SK-N-SH (cell line): ENCODE results near the gene UGGT2. TPM values are rescaled to one million over a fixed set of nuclear protein-coding genes. Genes with fewer than 3 reads are reported as not detected.

Experiments
- CTCF ChIA-PET: fragments of 300-600, 350-600 bp; formaldehyde crosslinking; extraction: SDS; loops from one replicate; lab custom pipeline; 2021; lab: Yijun Ruan, JAX
- POLR2A ChIA-PET: fragments of 350-600 bp; sonication (Branson Sonifier 250); formaldehyde crosslinking; extraction: SDS; loops from one replicate; lab custom pipeline; 2020; ENCODE audit warnings: antibody characterized with exemption, inconsistent platforms; lab: Yijun Ruan, JAX
- DNase-seq: peaks from one replicate; pipeline ENCODE4 v3.0.0; 2012
- H2AFZ ChIP-seq: fragments of 200-600 bp; sonication (generic); 2 replicates; pipeline ENCODE4 v1.8.1; 2016; ENCODE audit warnings: antibody characterized with exemption, mild to moderate bottlenecking, low read depth
- H3F3A ChIP-seq: fragments of 200-600 bp; sonication (generic); replicated peaks from 2 replicates; pipeline ENCODE3; 2016; ENCODE audit warnings: antibody characterized with exemption, mild to moderate bottlenecking; ENCODE audit not compliant: insufficient read depth
- H3K27ac ChIP-seq, 2 experiments: fragments of 200-500 bp in 1 of 2; fragments of 200-600 bp in 1 of 2; sonication (Bioruptor generic) in 1 of 2; sonication (generic), shearing (Covaris generic) in 1 of 2; 2 replicates each; pipeline versions ENCODE4 v1.5.1 to v1.6.1; 2014 to 2016; ENCODE audit warnings: low read depth in 2 of 2, inconsistent platforms in 1 of 2, low read length in 1 of 2, mild to moderate bottlenecking in 1 of 2, mixed read lengths in 1 of 2
- H3K27me3 ChIP-seq: fragments of 200-600 bp; sonication (generic), shearing (Covaris generic); 2 replicates; pipeline ENCODE4 v1.6.1; 2016; ENCODE audit warnings: mixed run types; ENCODE audit not compliant: insufficient read depth
- H3K36me3 ChIP-seq, 2 experiments: fragments of 200-500 bp in 1 of 2; fragments of 200-600 bp in 1 of 2; sonication (Bioruptor generic) in 1 of 2; sonication (generic) in 1 of 2; replicated peaks in 1 of 2; 2 replicates each; pipeline versions ENCODE3 to v1.5.1; 2014 to 2016; ENCODE audit warnings: low read length in 1 of 2, mild to moderate bottlenecking in 1 of 2; ENCODE audit not compliant: insufficient read depth in 2 of 2, control insufficient read depth in 1 of 2
- H3K4me1 ChIP-seq, 2 experiments: fragments of 200-500 bp in 1 of 2; fragments of 200-600 bp in 1 of 2; sonication (Bioruptor generic) in 1 of 2; sonication (generic), shearing (Covaris generic) in 1 of 2; 2 replicates each; pipeline versions ENCODE4 v1.5.1 to v1.6.1; 2014 to 2016; ENCODE audit warnings: low read depth in 1 of 2, low read length in 1 of 2, mixed run types in 1 of 2; ENCODE audit not compliant: insufficient read depth in 2 of 2, control insufficient read depth in 1 of 2
- H3K4me2 ChIP-seq: fragments of 200-600 bp; sonication (generic), shearing (Covaris generic); 2 replicates; pipeline ENCODE4 v1.6.1; 2017; ENCODE audit warnings: mixed run types
- H3K4me3 ChIP-seq, 2 experiments: fragments of 200-500 bp in 1 of 2; fragments of 200-600 bp in 1 of 2; sonication (Bioruptor generic) in 1 of 2; sonication (generic), shearing (Covaris generic) in 1 of 2; 2 replicates each; pipeline versions ENCODE4 v1.5.1 to v1.8.1; 2014 to 2016; ENCODE audit warnings: low read depth in 2 of 2, inconsistent platforms in 1 of 2, low read length in 1 of 2, mild to moderate bottlenecking in 1 of 2, mixed read lengths in 1 of 2, moderate library complexity in 1 of 2
- H3K79me2 ChIP-seq: fragments of 200-600 bp; sonication (generic); 2 replicates; pipeline ENCODE4 v1.8.1; 2017; ENCODE audit warnings: mild to moderate bottlenecking; ENCODE audit not compliant: insufficient read depth
- H3K9ac ChIP-seq: fragments of 200-600 bp; sonication (generic); 2 replicates; pipeline ENCODE4 v1.6.1; 2017; ENCODE audit warnings: mixed run types
- H3K9me2 ChIP-seq: fragments of 200-600 bp; sonication (generic); 2 replicates; pipeline ENCODE4 v1.6.1; 2017; ENCODE audit warnings: mixed run types
- H3K9me3 ChIP-seq: fragments of 200-600 bp; sonication (generic); 2 replicates; pipeline ENCODE4 v1.6.1; 2017; ENCODE audit warnings: mixed run types, mild to moderate bottlenecking, moderate library complexity
- H4K20me1 ChIP-seq: fragments of 200-600 bp; sonication (generic); 2 replicates; pipeline ENCODE4 v1.6.1; 2017; ENCODE audit warnings: mild to moderate bottlenecking, mixed run types; ENCODE audit not compliant: insufficient read depth
- CHD2 ChIP-seq: fragments of 150-350 bp; IDR thresholded peaks from 2 replicates; pipeline ENCODE4 v1.6.1; 2018; ENCODE audit warnings: low read length; ENCODE audit not compliant: partially characterized antibody
- EP300 ChIP-seq, 2 experiments: IDR thresholded peaks; 2 replicates each; pipeline versions ENCODE4 v1.4.0 to v1.6.1; 2012; ENCODE audit warnings: borderline replicate concordance in 1 of 2, low read depth in 1 of 2, low read length in 1 of 2
- EZH2phosphoT487 ChIP-seq: fragments of 200-600 bp; sonication (generic); IDR thresholded peaks from 2 replicates; pipeline ENCODE4 v1.6.1; 2017; ENCODE audit warnings: low read depth, mixed run types, mild to moderate bottlenecking, antibody characterized with exemption, moderate library complexity, borderline replicate concordance
- FOXM1 ChIP-seq: IDR thresholded peaks from 2 replicates; pipeline ENCODE4 v1.4.0; 2012; ENCODE audit warnings: low read depth, mild to moderate bottlenecking
- GATA2 ChIP-seq: sonication (generic); formaldehyde crosslinking; IDR thresholded peaks from 2 replicates; pipeline ENCODE4 v1.5.0; 2020; ENCODE audit warnings: mild to moderate bottlenecking, missing genetic modification reagents
- JUND ChIP-seq: IDR thresholded peaks from 2 replicates; pipeline ENCODE4 v1.4.0; 2012
- MXI1 ChIP-seq: IDR thresholded peaks from 2 replicates; pipeline ENCODE4 v1.6.1; 2012; ENCODE audit warnings: mild to moderate bottlenecking, low read depth, low read length, improper control_type of control experiment
- NFIC ChIP-seq: IDR thresholded peaks from 2 replicates; pipeline ENCODE4 v1.4.0; 2012; ENCODE audit warnings: borderline replicate concordance
- NRF1 ChIP-seq: IDR thresholded peaks from 2 replicates; pipeline ENCODE4 v1.6.1; 2012; ENCODE audit warnings: low read depth, mild to moderate bottlenecking, low read length
- POLR2AphosphoS5 ChIP-seq: IDR thresholded peaks from 2 replicates; pipeline ENCODE4 v1.6.1; 2012; ENCODE audit warnings: low read depth, low read length
- RCOR1 ChIP-seq: fragments of 150-350 bp; IDR thresholded peaks from 2 replicates; pipeline ENCODE4 v1.6.1; 2017; ENCODE audit warnings: antibody characterized with exemption, low read length
- RXRA ChIP-seq: IDR thresholded peaks from 2 replicates; pipeline ENCODE4 v1.4.0; 2012; ENCODE audit warnings: low read depth, mild to moderate bottlenecking, borderline replicate concordance
- SMC3 ChIP-seq: IDR thresholded peaks from 2 replicates; pipeline ENCODE4 v1.6.1; 2012; ENCODE audit warnings: low read depth, low read length, improper control_type of control experiment
- TEAD4 ChIP-seq: IDR thresholded peaks from 2 replicates; pipeline ENCODE4 v1.4.0; 2012; ENCODE audit warnings: mild to moderate bottlenecking, borderline replicate concordance; ENCODE audit not compliant: insufficient read depth
- YY1 ChIP-seq: IDR thresholded peaks from 2 replicates; pipeline ENCODE4 v1.4.0; 2012; ENCODE audit warnings: low read depth, mild to moderate bottlenecking
- WGBS: methylation state at CpG from one replicate; pipeline ENCODE4 v1.1.6; 2017; ENCODE audit warnings: low lambda C conversion rate; 5-methylcytosine and 5-hydroxymethylcytosine counted together
- polyA plus RNA-seq, 3 experiments: library from polyadenylated mRNA; depleted of rRNA; stranded (reverse); fragments of >200 nt; gene quantifications; 2 replicates each; pipeline ENCODE4 v1.2.3, GENCODE V29; 2012
- TF ChIP-seq, protein P1 (sequence below): fragments of 150-350 bp; IDR thresholded peaks from 2 replicates; pipeline ENCODE4 v1.6.1; 2017; ENCODE audit warnings: antibody characterized with exemption, low read length, low read depth, borderline replicate concordance
- TF ChIP-seq, protein P2 (sequence below): fragments of 200-600 bp; sonication (generic); IDR thresholded peaks from 2 replicates; pipeline ENCODE4 v1.6.1; 2017; ENCODE audit warnings: antibody characterized with exemption, mild to moderate bottlenecking, moderate library complexity
- TF ChIP-seq, protein P3 (sequence below): IDR thresholded peaks from 2 replicates; pipeline ENCODE4 v1.4.0; 2012; ENCODE audit warnings: low read depth
- TF ChIP-seq, protein P4 (sequence below): IDR thresholded peaks from 2 replicates; pipeline ENCODE4 v1.4.0; 2012; ENCODE audit warnings: low read depth, borderline replicate concordance

Gene UGGT2
- polyA plus RNA-seq, 1 of the 3 experiments (the other 2 are of a cell fraction): 13.3 TPM

- ChIA-PET POLR2A (no interaction called here), CTCF (interaction anchor here (1.7 kb wide), 1 partner anchor 15 kb away, joined by 4 read pairs; no protein-coding TSS in a partner anchor)
- no peaks in the 10 kb centered on the region for H4K20me1 ChIP-seq
- peaks cover 3% of the 10 kb centered on the region; the same call in 1 of the 2 replicates for H3K79me2 ChIP-seq
- no peaks in the 10 kb centered on the region for H3F3A ChIP-seq
- peak; percentile 32 for DNase-seq
- no peaks in the 10 kb centered on the region for H3K9me3 ChIP-seq
- 57% methylated on average over 1 of the region's 1 CpG for WGBS
- no peak overlapping the region for H3K9ac ChIP-seq
- no peaks in the 10 kb centered on the region for H3K27me3 ChIP-seq
- no peak overlapping the region for H2AFZ ChIP-seq
- H3K4me2 ChIP-seq: no peak overlapping the region
- H3K9me2 ChIP-seq: no peaks in the 10 kb centered on the region
- H3K27ac ChIP-seq: peak overlapping the region in 1 of 2 experiments; percentile 66; a peak in 2 of 4 replicates
- TF ChIP-seq POLR2AphosphoS5: no peak
- TF ChIP-seq, protein P1, sequence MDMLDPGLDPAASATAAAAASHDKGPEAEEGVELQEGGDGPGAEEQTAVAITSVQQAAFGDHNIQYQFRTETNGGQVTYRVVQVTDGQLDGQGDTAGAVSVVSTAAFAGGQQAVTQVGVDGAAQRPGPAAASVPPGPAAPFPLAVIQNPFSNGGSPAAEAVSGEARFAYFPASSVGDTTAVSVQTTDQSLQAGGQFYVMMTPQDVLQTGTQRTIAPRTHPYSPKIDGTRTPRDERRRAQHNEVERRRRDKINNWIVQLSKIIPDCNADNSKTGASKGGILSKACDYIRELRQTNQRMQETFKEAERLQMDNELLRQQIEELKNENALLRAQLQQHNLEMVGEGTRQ: no peak
- no peak for TF ChIP-seq FOXM1
- TF ChIP-seq EP300 (IDR thresholded peaks at IDR 0.05; ENCODE audit: borderline replicate concordance in 1 of 2, low read depth in 1 of 2, low read length in 1 of 2): peak in 1 of 2 experiments; percentile 32; a peak in 1 of 4 replicates
- TF ChIP-seq CHD2: no peak
- 0 out of 2 replicates have a peak, but pooled peaks have one; percentile 40 for TF ChIP-seq RCOR1
- no peak for TF ChIP-seq JUND
- TF ChIP-seq, protein P2, sequence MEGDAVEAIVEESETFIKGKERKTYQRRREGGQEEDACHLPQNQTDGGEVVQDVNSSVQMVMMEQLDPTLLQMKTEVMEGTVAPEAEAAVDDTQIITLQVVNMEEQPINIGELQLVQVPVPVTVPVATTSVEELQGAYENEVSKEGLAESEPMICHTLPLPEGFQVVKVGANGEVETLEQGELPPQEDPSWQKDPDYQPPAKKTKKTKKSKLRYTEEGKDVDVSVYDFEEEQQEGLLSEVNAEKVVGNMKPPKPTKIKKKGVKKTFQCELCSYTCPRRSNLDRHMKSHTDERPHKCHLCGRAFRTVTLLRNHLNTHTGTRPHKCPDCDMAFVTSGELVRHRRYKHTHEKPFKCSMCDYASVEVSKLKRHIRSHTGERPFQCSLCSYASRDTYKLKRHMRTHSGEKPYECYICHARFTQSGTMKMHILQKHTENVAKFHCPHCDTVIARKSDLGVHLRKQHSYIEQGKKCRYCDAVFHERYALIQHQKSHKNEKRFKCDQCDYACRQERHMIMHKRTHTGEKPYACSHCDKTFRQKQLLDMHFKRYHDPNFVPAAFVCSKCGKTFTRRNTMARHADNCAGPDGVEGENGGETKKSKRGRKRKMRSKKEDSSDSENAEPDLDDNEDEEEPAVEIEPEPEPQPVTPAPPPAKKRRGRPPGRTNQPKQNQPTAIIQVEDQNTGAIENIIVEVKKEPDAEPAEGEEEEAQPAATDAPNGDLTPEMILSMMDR: no peak
- TF ChIP-seq, protein P3, sequence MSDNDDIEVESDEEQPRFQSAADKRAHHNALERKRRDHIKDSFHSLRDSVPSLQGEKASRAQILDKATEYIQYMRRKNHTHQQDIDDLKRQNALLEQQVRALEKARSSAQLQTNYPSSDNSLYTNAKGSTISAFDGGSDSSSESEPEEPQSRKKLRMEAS: no peak
- TF ChIP-seq GATA2 (CRISPR knock-in tag): peak; percentile 57
- TF ChIP-seq, all 33 proteins: peak for 3
- Histone ChIP-seq H3K36me3 (peaks cover 6 to 23% of the 10 kb centered on the region in 2 experiments), H3K4me3 (no peak overlapping the region), H3K4me1 (peaks cover 8 to 15% of the 10 kb centered on the region in 2 experiments; a peak in 3 of 4 replicates)
Measured at GRCh38 chr13:95779522-95779921, 273.7 kb downstream of the UGGT2 start.

- WGBS: 89% methylated on average over 4 of the region's 4 CpGs
- DNase-seq: no peak
- Histone ChIP-seq H3K27me3 (no peaks in the 10 kb centered on the region), H3K4me2 (no peak overlapping the region), H3K27ac (peak overlapping the region in 1 of 2 experiments; percentile 41; a peak in 1 of 4 replicates), H3F3A (no peaks in the 10 kb centered on the region), H3K9me2 (no peaks in the 10 kb centered on the region), H3K4me3 (no peak overlapping the region), H3K4me1 (peaks cover 0 to 6% of the 10 kb centered on the region in 2 experiments; a peak in 2 of 4 replicates), H3K36me3 (peaks cover 3 to 11% of the 10 kb centered on the region in 2 experiments), H3K9ac (no peak overlapping the region), H3K9me3 (no peaks in the 10 kb centered on the region), H2AFZ (no peak overlapping the region), H4K20me1 (no peaks in the 10 kb centered on the region), H3K79me2 (no peaks in the 10 kb centered on the region)
- ChIA-PET CTCF (interaction anchor here (0.7 to 1.0 kb wide), 2 partner anchors 62 to 68 kb away, joined by 3 read pairs; no protein-coding TSS in a partner anchor), POLR2A (no interaction called here)
- TF ChIP-seq CHD2: peak; percentile 24
- peak in 1 of 2 experiments; percentile 50; a peak in 1 of 4 replicates for TF ChIP-seq EP300 (IDR thresholded peaks at IDR 0.05; ENCODE audit: borderline replicate concordance in 1 of 2, low read depth in 1 of 2, low read length in 1 of 2)
- TF ChIP-seq SMC3: no peak
- peak; percentile 43; the same call in 1 of the 2 replicates for TF ChIP-seq MXI1
- no peak for TF ChIP-seq TEAD4
- peak; percentile 50; the same call in 1 of the 2 replicates for TF ChIP-seq RCOR1
- TF ChIP-seq EZH2phosphoT487: no peak
- TF ChIP-seq YY1: no peak
- TF ChIP-seq, protein P4, sequence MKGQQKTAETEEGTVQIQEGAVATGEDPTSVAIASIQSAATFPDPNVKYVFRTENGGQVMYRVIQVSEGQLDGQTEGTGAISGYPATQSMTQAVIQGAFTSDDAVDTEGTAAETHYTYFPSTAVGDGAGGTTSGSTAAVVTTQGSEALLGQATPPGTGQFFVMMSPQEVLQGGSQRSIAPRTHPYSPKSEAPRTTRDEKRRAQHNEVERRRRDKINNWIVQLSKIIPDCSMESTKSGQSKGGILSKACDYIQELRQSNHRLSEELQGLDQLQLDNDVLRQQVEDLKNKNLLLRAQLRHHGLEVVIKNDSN: no peak
- TF ChIP-seq NRF1: no peak
- TF ChIP-seq POLR2AphosphoS5: no peak
- TF ChIP-seq GATA2 (CRISPR knock-in tag): no peak; the same call in none of the 2 replicates
- TF ChIP-seq RXRA: no peak
- no peak for TF ChIP-seq NFIC
- no peak for TF ChIP-seq FOXM1
Measured at GRCh38 chr13:95771905-95772304, 281.3 kb downstream of the UGGT2 start.
